HG03521 (cell line): ENCODE measurements around the gene ASGR2.
"Not testable (repeated sequence)": the region's sequence is repeated elsewhere in the genome, so short reads cannot be mapped to it uniquely, and the experiment has no call there.

Experiments
- ATAC-seq: cut with Tn5 transposase; IDR thresholded peaks from one replicate; pipeline ENCODE4 v1.9.1; 2021; ENCODE audit warnings: mild to moderate bottlenecking, moderate library complexity; ENCODE audit not compliant: unreplicated experiment

ASGR2 gene

GRCh38 chr17:7114241-7114874, at the start of gene ASGR2:
Gene ASGR2 (minus strand): TSS chr17:7114822. CDS start chr17:7114240, 582 bp downstream.
- no peak for ATAC-seq

GRCh38 chr17:7159571-7159970, 44.9 kb upstream of the ASGR2 start:
- not testable (repeated sequence) for ATAC-seq

- ATAC-seq = not testable (repeated sequence)
Measured at GRCh38 chr17:7158424-7158823, 43.8 kb upstream of the ASGR2 start.

GRCh38 chr17:7156342-7156940, 41.8 kb upstream of the ASGR2 start:
- ATAC-seq = no peak

GRCh38 chr17:7147772-7148171, 33.1 kb upstream of the ASGR2 start:
- no peak for ATAC-seq

GRCh38 chr17:7146115-7146514, 31.5 kb upstream of the ASGR2 start:
- no peak for ATAC-seq

- ATAC-seq = no peak
Measured at GRCh38 chr17:7144213-7144612, 29.6 kb upstream of the ASGR2 start.

- no peak for ATAC-seq
Measured at GRCh38 chr17:7141824-7142223, 27.2 kb upstream of the ASGR2 start.

GRCh38 chr17:7139400-7139799, 24.8 kb upstream of the ASGR2 start:
- ATAC-seq = no peak

GRCh38 chr17:7138800-7139381, 24.3 kb upstream of the ASGR2 start:
- ATAC-seq = no peak

GRCh38 chr17:7137171-7137943, 22.7 kb upstream of the ASGR2 start:
- ATAC-seq = no peak

- ATAC-seq = no peak
Measured at GRCh38 chr17:7136266-7136877, 21.8 kb upstream of the ASGR2 start.

GRCh38 chr17:7133916-7134315, 19.3 kb upstream of the ASGR2 start:
- no peak for ATAC-seq

GRCh38 chr17:7133424-7133823, 18.8 kb upstream of the ASGR2 start:
- no peak for ATAC-seq

- peak; percentile 52 for ATAC-seq
Measured at GRCh38 chr17:7132511-7133094, 18.0 kb upstream of the ASGR2 start.

GRCh38 chr17:7131423-7131791, 16.8 kb upstream of the ASGR2 start:
- no peak for ATAC-seq

- ATAC-seq = no peak
Measured at GRCh38 chr17:7130621-7131422, 16.2 kb upstream of the ASGR2 start.

GRCh38 chr17:7129311-7129710, 14.7 kb upstream of the ASGR2 start:
- no peak for ATAC-seq

- ATAC-seq = no peak
Measured at GRCh38 chr17:7128160-7128559, 13.5 kb upstream of the ASGR2 start.

GRCh38 chr17:7127501-7127900, 12.9 kb upstream of the ASGR2 start:
- ATAC-seq = not testable (repeated sequence)
